Fibroblast of peridontal ligament (primary cell): ENCODE data around the gene TMEM30A.

Experiments used
- DNase-seq: peaks from one replicate; pipeline ENCODE4 v3.0.0-alpha.2; 2010; ENCODE audit errors: extremely low read depth

Gene TMEM30A

DNA sequence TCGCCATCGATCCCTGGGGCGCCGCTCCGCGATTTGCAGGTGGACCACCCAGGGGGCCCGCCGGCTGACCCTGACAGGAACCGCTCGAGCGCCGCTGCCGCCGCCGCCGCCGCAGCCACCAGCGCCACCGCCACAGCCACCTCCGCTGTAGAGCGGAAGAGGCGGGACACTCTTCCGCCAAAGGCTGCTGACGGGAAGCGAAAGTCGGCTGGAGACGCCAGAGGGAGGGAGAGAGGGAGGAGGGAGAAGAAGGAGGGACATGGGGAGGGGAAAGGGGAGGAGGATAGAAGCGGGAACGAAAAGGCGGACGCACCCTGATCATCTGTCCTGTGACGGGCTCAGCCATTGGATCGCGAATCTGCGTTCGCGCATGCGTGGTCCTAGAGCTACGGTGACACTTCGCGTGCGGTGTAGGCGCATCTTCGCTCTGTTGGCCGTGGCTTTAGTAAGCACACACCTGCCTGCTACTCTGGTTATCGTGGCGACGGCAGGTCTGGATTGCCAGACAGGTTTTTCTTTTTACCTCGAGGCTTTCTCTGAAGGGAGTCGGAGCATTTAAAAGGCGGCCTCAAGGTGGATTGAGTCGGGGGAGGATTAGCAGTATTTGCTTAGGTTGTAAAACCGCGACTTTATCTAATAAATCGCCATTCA lies at the start of gene TMEM30A:
TMEM30A (minus strand) TSS at position 161 of the 651 bp plus-strand sequence; CDS start at position 7, 154 bp downstream.
- DNase-seq: peak; percentile 99

DNA sequence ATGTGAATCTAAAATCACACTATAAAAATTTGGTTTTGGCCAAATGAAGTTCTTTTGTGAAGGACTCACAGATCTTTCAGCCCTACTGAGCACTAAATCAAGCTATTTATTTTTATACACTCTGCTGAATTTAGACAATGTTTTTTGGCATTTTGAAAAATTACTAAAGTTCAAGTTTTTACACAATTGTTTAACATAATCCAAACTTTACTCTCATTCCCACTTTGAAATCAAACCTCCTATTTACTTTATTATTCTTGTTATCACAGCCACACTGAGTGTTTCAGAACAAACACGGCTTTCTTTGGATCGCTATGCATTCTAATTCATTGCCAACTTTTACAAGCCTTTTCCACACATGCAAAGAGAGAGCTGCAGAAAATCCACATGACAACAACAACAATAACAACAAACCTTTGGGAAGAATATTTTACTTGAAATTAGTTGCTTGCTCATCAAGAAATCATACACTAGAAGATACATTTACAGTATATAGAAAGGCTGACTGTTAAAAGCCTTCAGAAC lies 49.1 kb upstream of the TMEM30A start:
- no peak for DNase-seq

DNA sequence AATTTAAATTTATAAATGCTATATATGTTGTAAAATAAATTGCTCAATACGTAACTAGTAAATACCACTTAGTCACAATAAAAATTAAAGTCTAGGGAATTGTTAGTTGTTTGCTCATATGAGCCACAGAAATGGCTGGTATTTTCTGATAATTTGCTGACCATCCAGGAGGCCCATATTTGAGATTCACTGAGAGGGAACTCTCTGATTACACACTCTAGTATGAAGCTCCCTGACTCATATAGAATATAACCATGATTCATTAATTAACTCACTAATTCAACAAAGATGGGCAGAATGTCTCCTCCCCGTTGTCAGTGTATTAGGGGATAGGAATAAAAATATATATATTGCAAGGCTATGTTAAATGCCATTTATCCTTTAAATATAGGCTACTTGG lies 46.6 kb upstream of the TMEM30A start:
- peak; percentile 77 for DNase-seq

DNA sequence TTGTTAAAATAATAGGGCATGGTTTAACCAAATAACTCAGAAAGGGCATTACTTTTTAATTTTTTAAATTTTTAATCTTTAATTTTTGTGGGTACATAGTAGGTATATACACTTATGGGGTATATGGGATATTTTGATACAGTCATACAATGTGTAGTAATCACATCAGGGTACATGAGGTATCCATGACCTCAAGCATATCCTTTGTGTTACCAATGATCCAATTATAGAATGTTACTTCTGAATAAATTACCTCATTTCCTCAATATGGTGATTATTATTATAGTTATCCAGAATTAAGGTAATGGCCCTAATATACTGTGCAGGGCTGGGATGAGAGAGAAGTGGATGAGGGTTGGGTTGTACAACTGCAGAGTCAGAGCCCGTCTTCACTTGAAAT lies 45.1 kb upstream of the TMEM30A start:
- no peak for DNase-seq

DNA sequence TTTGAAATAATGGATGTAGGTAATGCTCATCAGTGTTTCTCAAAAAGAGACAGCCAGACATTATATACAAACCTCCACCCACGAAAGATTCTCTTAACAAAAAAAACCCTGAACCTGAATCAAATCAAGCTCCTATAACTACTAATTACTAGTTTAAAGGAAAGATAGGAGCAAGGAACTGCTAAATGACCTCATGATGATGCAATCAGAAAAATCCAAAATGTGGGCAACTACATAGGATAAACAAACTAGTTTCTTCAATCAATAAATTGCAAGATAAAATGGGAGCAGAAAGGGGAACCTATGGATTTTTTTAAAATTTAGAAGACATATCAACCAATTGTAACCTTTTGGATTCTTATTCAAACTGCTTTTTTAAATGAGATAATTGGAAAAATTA lies 43.2 kb upstream of the TMEM30A start:
- peak; percentile 4 for DNase-seq

DNA sequence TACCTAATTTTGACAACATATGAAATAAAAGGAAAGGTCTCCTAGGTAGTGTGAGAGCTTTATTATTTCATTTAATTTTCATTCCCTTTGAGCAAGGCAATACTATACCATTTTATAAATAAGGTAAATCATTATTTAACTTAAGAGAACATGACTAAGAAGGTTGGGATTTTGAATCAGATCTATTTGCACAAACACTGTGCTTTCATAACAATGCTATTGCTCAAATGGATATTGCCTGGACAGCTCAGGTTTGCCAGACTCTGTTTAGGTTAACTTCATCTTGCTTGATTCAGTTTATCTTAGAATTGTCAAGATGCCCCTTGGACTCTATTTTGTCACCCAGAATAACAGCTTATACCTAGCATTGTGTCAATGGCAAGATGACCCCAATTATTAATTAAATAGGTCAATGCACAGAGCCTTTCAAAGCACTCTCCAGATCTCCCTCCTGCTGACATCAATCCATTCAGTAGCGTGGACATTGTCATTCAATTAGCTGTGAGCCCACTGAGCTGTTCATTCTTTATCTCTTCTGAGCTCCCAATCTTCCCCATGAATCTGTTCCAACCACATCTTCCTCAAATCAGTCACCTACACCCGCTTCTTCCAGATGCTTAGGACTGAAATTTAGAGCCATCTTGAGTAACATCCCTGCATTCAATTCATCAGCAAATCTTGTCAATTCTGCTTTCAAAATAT lies 42.1 kb upstream of the TMEM30A start:
- peak; percentile 26 for DNase-seq

DNA sequence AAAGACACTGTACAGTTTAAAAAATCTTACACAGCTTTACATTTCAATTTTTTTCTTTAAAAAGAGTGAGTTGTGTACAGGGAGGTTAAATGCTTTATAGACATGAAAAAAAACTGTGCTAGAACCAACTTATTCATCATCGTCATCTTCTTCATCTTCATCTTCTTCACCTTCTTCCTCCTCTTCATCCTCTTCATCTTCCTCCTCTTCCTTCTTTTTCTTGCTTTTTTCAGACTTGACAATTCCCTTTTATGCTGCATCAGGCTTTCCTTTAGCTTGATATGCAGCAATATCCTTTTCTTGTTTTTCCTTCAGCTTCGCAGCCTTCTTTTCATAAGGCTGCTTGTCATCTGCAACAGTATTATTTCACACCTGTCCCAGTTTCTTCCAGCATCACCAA lies 34.3 kb upstream of the TMEM30A start:
- DNase-seq: no peak

DNA sequence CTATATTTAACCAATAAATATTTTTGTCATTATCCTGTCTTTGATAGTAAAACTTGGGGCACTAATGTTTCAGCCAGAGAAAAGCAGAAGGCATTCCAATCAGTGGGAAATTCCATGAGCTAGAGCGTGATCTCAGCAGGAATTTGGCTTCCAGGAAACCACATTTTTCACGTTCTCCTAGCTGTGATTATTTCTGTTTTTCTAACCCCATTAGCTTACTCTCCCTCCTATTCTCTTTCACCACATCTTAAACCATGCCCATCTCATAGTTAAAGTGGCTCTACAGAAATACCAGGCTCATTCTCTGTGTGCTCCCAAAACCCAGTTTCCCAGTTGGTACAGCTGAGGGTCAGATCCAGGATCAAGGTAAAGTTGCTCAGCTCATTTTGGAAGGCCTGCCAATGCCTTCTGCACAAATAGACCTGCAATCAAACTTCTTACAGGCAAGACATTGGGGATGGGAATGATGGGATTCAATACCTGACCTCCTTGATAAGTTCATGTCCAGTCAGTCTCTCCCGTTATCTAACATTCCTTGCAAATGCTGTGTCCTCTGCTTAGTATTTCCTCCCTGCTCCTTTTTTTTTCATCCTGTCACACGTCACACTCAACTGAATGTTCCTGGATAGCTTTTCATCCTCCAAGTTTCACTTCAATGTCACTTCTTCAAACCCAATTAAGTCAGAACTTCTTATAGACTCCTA lies 33.1 kb upstream of the TMEM30A start:
- peak; percentile 68 for DNase-seq

DNA sequence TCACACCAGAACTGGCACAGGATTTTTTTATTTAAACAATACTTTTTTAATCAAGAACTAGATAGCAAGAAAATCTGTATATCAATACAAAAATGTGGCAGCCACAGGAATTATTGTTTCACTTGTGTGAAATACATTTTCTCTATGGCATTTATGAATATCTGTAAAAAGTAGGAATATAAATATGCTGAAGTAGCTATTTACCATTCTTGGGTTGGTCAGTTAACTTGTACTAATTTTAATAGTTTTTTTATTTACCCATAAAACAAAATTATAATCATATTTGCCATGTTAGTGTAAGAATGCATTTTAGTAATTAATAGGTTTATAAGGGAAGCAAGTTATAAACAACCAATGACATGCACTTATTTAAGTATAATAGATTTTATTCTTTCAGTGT lies 31.4 kb upstream of the TMEM30A start:
- DNase-seq: no peak

DNA sequence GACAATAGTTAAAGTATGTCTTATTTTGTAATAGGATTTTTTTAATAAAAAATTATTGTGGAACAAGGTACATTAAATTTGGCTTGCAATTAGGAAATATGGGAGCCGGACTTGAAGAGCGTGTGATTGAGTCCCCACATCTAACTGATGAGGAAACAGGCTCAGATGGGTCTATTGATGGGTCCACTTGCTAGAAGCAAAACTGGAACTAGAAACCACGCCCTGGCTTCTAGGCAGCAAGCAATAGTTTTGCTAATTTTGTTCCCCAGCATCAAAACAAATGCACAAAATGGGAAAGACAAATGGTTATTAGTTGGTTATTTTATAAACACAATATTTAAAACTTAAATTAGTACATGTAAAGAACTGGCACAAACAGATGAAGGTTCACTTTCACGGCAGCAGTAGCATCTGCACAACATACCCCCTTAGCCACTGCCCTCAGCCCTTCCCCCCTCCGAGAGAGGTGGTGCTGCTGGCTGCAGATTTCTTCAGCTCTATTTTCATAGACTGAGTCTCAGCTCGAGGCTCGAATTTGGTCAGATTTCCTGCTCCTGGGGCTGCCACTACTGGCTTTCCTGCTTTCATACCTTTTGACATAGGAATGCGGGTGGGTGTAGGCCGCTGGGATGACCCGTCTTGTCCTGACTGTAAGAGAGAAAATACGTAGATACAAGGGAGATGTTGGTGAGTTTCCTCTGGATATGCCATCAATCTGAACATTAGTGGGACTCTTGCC lies 23.8 kb upstream of the TMEM30A start:
- DNase-seq: no peak

DNA sequence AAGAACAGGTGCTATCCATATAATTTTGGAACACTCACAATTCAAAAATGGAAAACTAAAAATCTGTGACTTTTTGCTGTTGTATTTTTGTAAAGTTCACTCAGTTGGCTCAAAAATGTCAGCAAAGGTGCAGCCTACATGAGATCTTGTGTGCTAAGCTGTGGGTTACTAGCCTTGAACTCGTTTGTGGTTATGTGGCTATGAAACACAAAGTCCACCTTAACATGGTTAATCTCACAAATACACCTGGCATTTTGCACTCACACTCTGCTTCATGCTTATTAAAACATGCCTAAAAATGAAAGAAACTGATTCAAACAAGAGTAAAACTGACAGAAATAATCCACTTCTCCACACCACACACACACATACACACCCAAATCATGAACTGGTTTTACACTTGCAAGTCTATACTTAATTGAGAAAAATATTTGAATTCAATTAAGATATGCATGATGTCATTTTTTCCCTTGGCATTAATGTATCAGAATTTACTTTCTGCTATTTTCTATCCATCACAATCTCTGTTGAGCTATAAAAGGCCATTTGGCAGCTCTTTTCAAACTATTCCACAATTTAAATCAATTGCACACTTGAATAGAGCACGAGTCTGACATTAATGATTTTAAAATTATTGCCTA lies 22.9 kb upstream of the TMEM30A start:
- no peak for DNase-seq

DNA sequence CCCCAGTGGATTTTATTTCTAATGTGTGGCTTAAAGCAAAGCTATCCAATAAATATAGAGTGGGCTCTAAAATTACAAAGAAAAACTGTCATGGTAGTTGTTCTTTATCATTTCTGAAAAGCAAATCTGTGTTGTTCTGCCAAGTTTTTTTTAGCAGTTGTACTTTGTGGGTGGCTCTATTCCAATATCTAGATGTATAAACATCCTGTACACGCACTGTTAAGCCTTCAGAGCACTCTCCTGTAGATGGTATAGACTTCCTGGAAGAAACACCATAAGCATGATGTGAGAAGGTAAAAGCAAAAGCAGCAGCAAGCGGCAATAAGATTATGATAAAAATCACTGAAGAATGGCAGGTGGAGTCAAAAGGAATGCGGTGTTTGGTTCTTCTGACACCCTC lies 21.5 kb upstream of the TMEM30A start:
- no peak for DNase-seq

DNA sequence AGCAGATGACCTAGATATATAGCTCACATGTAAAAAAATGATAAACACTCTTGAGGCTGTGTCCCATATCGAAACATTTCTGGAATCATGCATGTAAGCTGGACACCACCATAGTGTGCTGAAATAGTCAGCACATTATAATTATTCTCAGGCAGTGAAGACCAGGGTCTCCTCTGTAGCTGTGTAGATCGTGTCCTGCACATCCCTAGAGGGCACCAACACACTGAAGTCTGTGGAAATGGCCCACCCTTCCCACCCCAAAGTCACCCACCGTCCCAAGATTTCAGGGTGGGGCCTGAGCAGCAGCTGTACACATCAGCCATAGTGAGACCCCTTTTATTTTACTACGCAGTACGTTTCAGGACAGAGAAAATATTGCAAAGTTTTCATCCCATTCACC lies 21.0 kb upstream of the TMEM30A start:
- no peak for DNase-seq

DNA sequence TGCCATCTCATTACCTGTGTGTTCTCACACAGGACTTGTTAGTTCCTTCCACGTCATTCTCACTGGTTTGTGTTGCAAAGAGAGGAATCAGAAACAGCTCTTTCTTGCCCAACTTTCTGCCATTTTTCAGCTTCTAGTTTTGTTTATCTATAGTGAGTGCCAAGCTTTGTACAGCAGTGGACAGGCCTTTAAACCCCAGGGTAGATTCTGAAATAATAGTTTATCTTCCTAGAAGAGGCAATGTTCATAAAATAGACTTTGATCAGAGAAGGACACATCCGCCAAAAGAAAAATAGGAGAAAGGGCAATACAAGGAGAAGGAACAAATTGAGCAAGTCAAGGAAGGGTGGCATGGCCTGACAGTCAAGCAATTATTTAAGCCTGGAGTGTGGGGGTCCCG lies 17.7 kb upstream of the TMEM30A start:
- DNase-seq: no peak

DNA sequence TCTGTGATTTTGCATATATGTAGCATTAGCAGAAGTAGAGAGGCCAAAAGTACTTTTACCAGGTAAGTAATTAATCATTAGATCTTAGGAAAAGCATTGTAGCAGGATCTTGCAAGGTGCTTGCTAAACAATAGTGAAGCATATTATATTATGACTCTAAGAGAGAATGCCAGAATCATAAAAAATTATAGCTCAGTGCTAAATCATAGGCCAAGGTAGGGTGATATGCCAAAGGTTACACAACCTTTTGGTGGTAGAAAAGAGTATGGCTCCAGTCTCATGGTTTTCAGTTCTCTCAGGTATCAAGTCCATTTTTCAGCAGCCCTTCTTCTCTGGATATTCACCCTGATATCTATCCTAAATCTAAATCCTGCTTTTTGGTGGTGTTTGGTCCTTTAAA lies 16.9 kb upstream of the TMEM30A start:
- no peak for DNase-seq

DNA sequence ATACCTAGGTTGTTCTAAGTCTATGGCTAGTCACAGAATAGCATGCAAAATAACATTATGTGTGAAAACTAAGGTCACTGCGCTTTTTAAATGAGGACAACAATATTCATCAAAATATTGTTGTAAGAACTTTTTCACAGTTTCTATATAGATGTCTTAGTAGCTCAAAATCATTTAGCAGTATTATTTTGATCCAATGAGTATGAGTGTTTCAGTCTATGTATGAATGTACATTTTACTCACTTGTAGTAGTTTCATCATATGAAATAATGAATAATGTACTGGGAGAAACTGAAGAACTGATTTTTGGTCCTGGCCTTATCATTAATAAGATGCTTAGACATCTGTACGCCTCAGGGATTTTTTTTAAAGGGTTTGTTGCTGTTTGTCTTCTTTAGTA lies 16.5 kb upstream of the TMEM30A start:
- DNase-seq: no peak

DNA sequence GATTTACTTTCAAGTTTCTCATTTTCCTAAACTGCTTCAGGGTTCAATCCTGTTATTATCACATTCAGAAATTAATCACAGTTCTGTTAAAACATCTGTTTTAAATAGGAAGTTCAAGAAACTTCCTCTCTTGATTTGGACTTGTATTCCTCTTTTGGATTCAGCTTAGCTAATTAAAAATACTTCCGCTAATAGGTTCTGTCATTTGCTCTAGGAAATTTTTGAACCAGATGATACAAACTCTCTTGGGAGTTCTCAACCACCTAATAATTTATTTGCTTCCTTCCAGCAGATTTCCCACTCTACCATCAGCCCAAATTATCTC lies 15.9 kb upstream of the TMEM30A start:
- DNase-seq: no peak

DNA sequence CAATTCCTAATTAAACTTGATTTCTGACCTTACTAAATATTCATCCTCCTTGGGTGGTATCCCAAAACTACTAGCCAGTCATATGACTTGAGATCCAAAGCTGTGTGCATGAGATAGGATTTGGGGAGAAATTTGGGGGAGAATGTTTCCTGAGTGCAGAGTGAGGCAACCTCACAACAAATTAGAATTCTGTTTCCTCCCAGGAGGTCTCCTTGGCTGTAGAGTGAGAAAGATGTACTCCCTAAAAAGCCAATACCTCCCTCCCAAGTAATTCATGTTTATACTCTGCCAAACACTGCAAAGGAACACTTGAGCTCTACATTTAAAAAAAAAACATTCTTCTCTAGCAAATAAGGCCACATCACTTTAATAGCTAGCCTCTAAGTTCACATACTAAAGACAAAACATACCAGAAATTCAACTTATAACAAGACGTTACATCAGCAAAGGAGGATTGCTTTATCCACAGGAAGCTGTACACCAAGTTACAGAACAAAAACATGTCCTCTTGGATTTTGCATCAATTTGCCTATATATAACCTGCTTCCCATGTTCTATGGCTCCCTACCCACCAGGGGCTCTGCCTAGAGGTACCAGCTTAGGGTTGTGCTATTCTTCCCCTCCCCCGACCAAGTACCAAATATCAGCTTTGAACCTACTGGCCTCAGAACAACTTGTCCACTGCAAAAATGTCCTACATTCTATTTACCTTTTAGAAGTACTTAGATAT lies 15.4 kb upstream of the TMEM30A start:
- no peak for DNase-seq

DNA sequence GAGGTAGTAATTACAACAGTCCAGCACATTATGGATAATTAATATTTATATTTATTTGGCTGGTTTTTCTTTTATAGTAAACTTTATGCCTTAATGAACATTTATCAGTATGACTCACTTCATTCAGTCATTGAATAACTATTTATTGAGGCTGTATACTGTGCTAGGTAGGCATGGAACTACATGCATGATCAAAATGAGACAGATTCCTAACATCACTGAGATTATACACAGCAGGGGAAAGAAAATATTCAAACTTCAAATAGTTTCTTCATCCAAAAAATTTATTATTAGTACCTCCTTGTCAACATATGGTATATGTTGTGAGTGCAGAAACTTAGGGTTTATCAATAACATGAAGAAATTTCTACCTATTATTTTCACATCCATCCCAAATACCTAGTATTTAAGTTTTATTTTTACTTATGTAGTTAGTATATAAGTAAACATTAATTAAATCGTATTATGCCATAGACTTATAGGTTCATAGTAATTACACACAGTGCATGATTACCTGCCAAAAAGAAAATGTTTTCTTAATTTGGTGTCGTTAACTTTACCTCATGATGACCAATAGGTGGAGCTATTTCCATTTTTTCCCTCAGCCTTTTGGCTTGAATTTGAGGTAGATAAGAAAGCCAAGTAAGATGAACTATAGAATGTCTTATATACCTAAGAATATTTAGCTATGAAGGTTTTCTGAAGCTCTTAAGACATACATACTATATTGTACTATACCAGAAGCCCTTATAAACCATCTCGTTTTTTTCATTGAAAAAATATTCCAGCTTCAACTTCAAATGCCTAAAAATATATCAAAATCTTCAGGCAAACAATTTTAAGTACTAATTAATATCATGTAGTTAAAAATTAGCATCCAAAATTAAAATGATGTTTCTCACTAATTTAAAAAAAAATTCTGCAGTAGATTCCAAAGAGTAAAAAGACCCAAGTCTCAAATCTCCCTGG lies 12.5 kb upstream of the TMEM30A start:
- DNase-seq: peak; percentile 86

DNA sequence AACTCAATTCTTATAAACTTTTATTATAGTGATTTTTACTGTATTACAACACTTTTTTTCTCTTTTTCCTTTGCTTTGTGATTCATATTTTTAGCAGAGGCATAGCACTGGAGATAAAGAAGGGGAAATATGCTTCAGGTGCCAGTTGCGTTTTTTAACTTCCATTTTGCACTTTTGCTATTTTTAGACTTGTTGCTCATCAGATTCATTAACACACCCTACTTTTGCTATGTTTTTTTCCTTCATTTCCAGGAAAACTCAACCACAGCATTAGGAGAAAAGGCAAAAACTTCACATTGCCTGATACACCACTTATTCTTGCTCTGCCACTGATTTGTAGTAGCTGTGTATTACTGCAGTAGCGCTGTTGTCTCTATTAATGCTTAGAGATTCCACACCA lies 8.0 kb upstream of the TMEM30A start:
- DNase-seq: no peak
